GM12865 (cell line): ENCODE results near the gene MAGI2.

Source experiments
- DNase-seq: peaks from one replicate; pipeline ENCODE4 v3.0.0; 2010; ENCODE audit warnings: low read depth
- H3K4me3 ChIP-seq: 2 replicates; pipeline ENCODE4 v1.5.1; 2011; ENCODE audit warnings: mild to moderate bottlenecking, low read depth, low read length, control low read depth
- TF ChIP-seq, protein P1 (sequence below): IDR thresholded peaks from 2 replicates; pipeline ENCODE4 v1.5.1; 2011; ENCODE audit warnings: low read length, control low read depth, low read depth, inconsistent platforms; ENCODE audit not compliant: insufficient read depth; ENCODE audit errors: missing control alignments

MAGI2 gene

DNA sequence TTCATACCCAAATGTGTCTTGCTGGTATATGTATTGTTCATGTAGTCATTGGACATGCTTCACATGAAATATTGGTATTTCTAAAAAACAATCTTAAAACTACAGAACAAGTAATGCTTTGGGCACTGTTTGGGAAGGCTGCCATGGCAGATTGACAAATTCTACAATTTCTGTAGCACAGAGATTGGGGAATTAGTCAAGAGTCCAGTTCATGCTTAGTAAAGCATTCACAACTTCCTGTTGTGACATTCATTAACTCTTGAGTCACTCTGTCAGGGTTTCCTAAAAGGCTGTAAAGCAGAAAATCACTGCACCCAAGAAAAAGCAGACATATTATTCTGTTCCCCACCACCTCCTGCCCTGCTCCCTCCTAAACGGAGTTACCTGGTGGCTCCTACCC lies 1256.0 kb downstream of the MAGI2 start:
- TF ChIP-seq, protein P1, sequence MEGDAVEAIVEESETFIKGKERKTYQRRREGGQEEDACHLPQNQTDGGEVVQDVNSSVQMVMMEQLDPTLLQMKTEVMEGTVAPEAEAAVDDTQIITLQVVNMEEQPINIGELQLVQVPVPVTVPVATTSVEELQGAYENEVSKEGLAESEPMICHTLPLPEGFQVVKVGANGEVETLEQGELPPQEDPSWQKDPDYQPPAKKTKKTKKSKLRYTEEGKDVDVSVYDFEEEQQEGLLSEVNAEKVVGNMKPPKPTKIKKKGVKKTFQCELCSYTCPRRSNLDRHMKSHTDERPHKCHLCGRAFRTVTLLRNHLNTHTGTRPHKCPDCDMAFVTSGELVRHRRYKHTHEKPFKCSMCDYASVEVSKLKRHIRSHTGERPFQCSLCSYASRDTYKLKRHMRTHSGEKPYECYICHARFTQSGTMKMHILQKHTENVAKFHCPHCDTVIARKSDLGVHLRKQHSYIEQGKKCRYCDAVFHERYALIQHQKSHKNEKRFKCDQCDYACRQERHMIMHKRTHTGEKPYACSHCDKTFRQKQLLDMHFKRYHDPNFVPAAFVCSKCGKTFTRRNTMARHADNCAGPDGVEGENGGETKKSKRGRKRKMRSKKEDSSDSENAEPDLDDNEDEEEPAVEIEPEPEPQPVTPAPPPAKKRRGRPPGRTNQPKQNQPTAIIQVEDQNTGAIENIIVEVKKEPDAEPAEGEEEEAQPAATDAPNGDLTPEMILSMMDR, result no peak
- DNase-seq, result no peak
- H3K4me3 ChIP-seq, result no peak overlapping the region

DNA sequence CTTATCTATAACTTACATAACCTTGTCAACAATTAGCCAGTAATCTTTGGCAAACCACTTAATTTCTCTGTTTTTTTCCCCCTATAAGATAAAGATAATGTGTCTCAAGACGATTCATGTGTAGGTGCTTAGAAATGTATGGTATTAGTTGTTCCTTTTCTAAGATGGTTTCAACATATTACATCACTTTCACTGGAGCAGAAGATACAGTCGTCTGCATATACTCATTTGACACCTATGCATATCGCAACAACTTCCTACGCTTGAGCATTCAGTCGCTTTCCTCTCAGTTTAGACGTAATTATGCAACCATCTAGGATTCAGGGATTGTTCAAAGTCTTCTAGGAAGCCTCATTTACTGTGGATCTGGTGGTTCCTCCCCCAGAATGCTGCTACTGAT lies 1258.2 kb downstream of the MAGI2 start:
- no peak for DNase-seq
- TF ChIP-seq, protein P1, result no peak
- no peak overlapping the region for H3K4me3 ChIP-seq

DNA sequence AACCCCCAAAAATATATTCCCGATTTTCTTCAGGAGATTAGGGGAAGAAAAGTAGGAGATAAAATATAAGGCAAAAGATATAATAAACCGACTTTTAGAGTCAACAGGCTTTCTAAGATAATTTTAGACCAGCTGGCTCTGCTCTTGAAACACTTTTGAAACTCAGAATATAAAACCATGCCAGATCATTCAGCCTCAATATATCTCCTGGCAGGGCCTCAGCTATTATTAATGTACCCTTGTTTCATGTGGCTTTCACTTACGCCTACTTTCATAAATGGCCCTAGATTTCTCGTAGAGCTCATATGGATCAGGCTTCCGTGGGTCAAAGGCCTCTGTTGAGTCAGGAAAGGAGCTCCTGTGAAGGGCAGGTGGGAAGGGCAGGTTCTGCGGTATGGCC lies 1258.9 kb downstream of the MAGI2 start:
- TF ChIP-seq, protein P1, result no peak
- no peak overlapping the region for H3K4me3 ChIP-seq
- no peak for DNase-seq

DNA sequence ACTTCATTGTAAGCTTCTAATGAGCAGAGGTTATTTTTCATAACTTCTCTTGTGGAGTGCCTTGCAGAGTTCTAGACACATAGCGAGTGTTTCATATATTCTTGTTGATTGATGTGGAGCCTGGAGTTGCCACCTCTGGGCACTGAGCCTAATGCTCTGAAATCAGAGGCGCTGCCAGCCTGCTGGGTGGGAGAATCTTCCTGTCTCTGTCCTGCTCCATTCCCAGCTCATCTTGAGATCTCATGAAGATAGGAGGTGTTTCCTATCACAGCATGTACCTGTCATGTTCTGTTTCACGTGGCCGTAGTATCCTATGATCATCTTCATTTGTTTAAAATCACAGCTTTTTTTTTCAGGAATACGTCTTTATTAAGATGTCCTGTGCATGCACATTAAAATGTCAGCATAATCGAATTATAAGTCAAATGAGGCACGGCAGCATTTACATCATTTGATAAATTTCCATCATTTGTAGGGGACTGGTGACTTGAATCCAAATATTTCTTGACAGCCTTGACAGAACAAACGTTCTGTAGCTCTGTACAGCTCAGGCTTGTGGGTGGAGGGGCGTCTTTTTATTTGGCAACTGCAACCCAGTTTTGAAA lies 1261.9 kb downstream of the MAGI2 start:
- no peak for DNase-seq
- no peak overlapping the region for H3K4me3 ChIP-seq
- TF ChIP-seq, protein P1, result no peak

DNA sequence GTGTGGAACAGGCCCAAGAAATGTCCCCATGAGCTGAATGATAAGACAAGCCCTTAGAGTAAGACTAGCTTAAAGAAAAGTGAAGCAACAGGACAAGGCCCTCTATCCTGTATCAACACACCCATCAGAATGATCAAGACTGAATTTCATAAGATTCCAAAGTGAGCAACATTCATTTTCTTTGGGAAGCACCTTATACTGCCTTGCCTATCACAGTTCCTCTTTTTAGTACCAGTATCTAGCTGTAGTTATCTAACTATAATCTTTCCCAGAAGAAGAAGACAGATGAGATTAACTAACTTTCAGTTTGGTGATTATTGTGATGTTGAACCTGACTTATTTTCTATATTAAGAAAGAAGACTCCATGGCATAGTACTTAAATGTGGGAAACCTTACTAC lies 1263.7 kb downstream of the MAGI2 start:
- TF ChIP-seq, protein P1, result no peak
- DNase-seq, result no peak

DNA sequence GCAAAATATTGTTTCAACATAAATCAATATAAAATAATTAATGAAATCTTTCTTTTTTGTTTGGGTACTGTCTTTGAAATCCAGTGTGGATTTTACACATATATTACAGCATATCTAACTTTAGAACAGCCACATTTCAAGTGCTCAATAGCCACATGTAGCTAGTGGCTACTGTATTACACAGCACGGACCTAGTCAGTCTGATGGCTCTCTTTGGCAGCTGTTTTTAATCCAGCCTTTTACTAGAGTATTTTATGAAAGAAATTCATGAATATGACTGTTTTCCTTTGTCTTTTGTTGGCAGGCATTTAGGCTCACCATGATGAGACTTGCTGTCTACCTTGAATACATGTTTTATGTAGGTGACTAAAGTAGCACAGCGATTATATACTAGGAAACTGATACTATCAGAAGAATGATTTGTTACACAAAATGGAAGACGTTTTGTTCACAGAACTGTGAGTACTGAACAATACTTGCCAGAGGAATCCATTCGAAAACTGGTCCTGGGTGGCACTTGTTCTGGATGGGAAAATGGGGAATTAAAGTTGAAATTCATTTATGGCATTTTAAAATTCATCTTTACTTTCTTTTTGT lies 1268.2 kb downstream of the MAGI2 start:
- TF ChIP-seq, protein P1, result no peak
- no peak for DNase-seq
- H3K4me3 ChIP-seq, result no peak overlapping the region

More for the DNA sequence above, 1263.7 kb downstream of the MAGI2 start:
- no peak overlapping the region for H3K4me3 ChIP-seq

DNA sequence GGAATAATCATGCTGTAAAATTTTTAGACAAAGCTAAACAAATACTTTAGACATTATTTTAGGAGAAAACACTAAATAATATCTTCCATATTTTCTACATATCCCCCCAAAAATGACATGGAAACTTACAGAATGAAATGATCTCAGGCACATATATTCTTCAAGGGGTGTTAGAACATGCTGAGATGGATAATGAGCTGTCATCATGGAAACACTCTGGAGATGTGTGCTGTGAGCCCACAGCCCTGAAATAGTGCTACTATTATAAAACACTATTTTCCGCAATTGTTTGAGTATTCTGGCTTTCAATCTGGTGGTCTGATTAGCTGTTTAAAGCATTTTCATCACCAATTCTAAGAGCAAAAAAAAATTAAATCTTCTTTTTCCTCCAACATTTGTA lies 1269.2 kb downstream of the MAGI2 start:
- no peak overlapping the region for H3K4me3 ChIP-seq
- TF ChIP-seq, protein P1, result no peak
- no peak for DNase-seq
